ENCODE results near the gene BIRC2.

DNA sequence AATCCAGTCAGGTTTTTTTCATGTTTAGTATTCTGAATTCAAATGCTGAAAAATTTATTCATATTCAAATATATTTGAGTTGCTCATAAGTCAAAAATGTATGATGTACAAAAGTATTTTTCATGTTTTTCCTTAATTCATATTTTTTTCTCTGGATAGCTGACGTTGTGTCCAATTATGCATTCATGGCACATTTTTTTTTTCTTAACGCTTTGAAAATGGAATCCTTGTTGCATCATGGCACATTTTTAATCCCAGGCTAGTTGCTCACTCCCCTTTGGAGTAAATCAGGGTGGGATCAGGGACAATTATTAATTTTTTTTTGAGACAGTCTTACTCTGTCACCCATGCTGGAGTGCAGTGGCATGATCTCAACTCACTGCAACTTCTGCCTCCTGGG, 15.7 kb upstream of the BIRC2 start:
- TF ChIP-seq, protein P1, sequence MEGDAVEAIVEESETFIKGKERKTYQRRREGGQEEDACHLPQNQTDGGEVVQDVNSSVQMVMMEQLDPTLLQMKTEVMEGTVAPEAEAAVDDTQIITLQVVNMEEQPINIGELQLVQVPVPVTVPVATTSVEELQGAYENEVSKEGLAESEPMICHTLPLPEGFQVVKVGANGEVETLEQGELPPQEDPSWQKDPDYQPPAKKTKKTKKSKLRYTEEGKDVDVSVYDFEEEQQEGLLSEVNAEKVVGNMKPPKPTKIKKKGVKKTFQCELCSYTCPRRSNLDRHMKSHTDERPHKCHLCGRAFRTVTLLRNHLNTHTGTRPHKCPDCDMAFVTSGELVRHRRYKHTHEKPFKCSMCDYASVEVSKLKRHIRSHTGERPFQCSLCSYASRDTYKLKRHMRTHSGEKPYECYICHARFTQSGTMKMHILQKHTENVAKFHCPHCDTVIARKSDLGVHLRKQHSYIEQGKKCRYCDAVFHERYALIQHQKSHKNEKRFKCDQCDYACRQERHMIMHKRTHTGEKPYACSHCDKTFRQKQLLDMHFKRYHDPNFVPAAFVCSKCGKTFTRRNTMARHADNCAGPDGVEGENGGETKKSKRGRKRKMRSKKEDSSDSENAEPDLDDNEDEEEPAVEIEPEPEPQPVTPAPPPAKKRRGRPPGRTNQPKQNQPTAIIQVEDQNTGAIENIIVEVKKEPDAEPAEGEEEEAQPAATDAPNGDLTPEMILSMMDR (IDR thresholded peaks at IDR 0.05; ENCODE audit: low read depth, low read length, poor library complexity, severe bottlenecking): no peak
- TF ChIP-seq EZH2phosphoT487 (IDR thresholded peaks at IDR 0.05; ENCODE audit: borderline replicate concordance, low read length): no peak
